Testis (tissue), 2 donors: Measurements from ENCODE around the gene SPOCK2.

Experiments used
- CTCF ChIP-seq, 3 experiments: fragments of 450-650 bp in 2 of 3; fragments of 200-600 bp in 1 of 3; sonication (generic) in 1 of 3; IDR thresholded peaks; one replicate each; pipeline ENCODE4 v1.5.1; 2016 to 2019; ENCODE audit warnings: antibody characterized with exemption in 3 of 3, mild to moderate bottlenecking in 2 of 3, moderate library complexity in 1 of 3
- POLR2A ChIP-seq: fragments of 450-650 bp; IDR thresholded peaks from one replicate; pipeline ENCODE4 v1.6.1; 2017; ENCODE audit warnings: antibody characterized with exemption, mild to moderate bottlenecking, moderate library complexity

GRCh38 chr10:72109636-72110157 is 21.3 kb upstream of the SPOCK2 start:
- TF ChIP-seq CTCF (IDR thresholded peaks at IDR 0.05): no peak
- no peak for TF ChIP-seq POLR2A
